GM12865 (cell line): ENCODE data around the gene HDAC7.

Experiments used
- DNase-seq: peaks from one replicate; pipeline ENCODE4 v3.0.0; 2010; ENCODE audit warnings: low read depth
- H3K4me3 ChIP-seq: 2 replicates; pipeline ENCODE4 v1.5.1; 2011; ENCODE audit warnings: mild to moderate bottlenecking, low read depth, low read length, control low read depth
- CTCF ChIP-seq: IDR thresholded peaks from 2 replicates; pipeline ENCODE4 v1.5.1; 2011; ENCODE audit warnings: low read length, control low read depth, low read depth, inconsistent platforms; ENCODE audit not compliant: insufficient read depth; ENCODE audit errors: missing control alignments

HDAC7 gene

DNA sequence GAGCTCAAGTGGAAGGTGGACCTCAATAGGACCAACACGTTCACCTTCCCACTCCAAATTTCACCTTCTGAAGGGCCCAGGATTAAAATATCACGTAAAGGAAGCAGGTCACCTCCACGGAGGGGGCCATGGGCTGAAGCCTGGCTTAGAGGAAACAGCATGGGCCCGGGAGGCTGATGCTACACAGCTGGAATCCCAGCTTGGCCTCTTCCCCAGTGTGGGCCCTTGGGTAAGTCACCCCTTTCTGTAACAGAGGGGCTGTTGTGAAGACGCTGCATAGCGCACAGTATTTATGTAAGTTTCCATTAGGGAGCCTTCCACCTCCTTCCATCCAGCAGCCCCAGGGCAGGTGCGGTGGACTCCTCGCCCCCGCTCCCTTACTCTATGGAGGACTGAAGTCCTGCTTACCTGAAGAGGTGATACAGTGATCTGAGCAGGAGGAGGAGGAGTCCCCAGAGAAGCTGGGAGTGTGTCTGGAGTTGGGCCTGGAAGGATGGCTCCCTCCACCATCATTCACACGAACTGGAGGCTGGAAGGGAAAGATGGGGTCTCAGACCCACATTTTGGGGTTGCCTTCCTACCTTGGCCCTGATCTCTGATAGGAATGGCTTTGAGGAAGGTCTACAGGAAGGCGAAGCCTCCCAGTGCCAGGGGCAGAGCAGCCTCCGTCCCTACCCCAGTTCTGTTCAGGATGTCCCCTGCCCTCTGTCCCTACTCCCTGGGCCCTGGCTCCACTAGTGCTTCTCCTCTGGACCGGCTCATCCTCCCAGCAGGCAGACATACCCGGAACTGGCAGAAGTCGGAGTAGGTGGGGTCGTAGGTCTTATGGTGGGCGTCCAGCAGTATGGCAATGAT, 37.2 kb upstream of the HDAC7 start:
- DNase-seq = no peak
- no peak overlapping the region for H3K4me3 ChIP-seq
- no peak for TF ChIP-seq CTCF

GRCh38 chr12:47856094-47856493, 36.4 kb upstream of the HDAC7 start:
- no peak overlapping the region for H3K4me3 ChIP-seq
- no peak for TF ChIP-seq CTCF
- DNase-seq = no peak

GRCh38 chr12:47855502-47855901, 35.8 kb upstream of the HDAC7 start:
- DNase-seq = no peak
- no peak for TF ChIP-seq CTCF
- H3K4me3 ChIP-seq = no peak overlapping the region

DNA sequence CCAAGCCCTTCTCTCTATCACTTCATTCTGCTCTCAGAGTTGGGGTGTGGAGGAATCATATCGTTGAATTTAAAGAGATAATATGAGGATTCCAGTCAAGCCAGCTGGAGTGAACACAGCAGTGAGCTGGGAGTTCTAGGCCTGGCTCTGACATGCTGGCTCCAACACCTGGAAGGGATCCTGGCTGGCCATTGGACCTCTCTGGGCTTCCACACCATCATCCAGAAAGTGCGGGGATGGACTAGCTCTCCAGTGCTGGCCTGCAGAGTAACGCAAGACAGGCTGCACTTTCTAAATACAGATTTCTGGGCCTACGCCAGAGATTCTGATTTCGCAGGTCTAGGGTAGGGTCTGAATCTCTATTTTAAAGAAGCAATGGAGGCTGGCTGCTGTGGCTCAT, 34.8 kb upstream of the HDAC7 start:
- TF ChIP-seq CTCF = no peak
- no peak overlapping the region for H3K4me3 ChIP-seq
- DNase-seq = no peak

- no peak overlapping the region for H3K4me3 ChIP-seq
- no peak for DNase-seq
- no peak for TF ChIP-seq CTCF
Observed at GRCh38 chr12:47852096-47852571, 32.4 kb upstream of the HDAC7 start.

- no peak for DNase-seq
- TF ChIP-seq CTCF = no peak
- no peak overlapping the region for H3K4me3 ChIP-seq
Observed at GRCh38 chr12:47851303-47851952, 31.7 kb upstream of the HDAC7 start.
